ENCODE data around the gene KRTAP3-3.
"Not testable (repeated sequence)": the region's sequence is repeated elsewhere in the genome, so short reads cannot be mapped to it uniquely, and the experiment has no call there.

The KRTAP3-3 gene

DNA sequence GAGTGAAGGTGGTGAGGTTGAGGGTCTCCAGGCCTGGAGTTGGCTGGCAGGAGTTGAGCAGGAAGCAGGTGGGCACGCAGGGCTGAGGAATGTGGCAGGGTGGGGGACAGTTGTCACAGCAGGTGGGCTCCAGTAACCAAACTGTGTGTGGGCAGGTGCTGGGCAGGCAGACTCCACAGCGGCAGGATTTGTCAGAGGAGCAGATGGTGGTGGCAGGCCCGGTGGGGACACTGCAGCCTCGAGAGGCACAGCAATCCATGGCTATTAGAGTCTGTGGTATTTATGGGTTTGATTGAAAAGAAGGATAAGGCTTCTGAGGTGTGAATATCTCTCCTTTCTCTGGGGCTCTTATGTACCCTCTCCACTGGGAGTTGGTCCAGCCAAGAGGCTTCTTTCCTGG lies at the start of gene KRTAP3-3:
Gene KRTAP3-3 (minus strand): TSS at position 326 of the 400 bp plus-strand sequence. CDS start 67 bp downstream, at position 259.
- no peak for DNase-seq

GRCh38 chr17:41042953-41043352 lies 49.0 kb upstream of the KRTAP3-3 start:
- DNase-seq, result no peak

DNA sequence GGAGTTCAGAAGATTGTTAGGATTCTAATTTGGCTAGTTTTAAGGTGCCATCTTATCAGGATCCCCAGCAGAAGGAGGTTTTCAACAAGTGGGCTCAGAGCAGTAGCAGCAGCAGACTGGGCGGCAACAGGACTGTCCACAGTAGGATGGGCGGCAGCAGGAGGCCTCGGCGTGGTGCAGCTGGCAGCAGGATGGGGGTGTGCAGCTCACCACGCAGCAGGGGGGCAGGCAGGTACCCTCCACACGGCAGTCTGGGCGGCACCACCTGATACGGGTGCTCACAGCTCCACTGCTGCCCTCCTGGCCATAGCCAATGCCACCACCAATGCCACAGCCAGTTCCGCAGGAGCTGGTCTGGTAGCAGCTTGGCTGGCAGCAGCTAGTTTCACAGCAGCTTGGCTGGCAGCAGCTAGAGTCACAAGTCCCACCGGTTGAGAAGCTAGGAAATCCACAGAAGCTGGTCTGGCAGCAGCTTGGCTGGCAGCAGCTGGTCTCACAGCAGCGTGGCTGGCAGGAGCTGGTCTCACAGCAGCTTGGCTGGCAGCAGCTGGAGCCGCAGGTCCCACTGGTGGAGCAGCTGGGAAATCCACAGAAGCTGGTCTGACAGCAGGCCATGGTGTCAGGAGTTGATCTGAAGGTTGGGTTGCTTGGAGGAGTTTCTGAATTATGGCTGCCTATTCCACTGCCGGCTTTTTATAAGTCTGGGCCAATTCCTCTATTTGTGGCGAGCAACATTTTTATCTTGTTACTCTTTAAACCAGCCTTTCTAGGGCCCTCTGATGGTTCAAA lies 47.0 kb upstream of the KRTAP3-3 start, which contains the start of gene KRTAP1-1:
Gene KRTAP1-1 (minus strand): TSS at position 668 of the 789 bp plus-strand sequence. CDS start 53 bp downstream, at position 615.
- not testable (repeated sequence) for DNase-seq

DNA sequence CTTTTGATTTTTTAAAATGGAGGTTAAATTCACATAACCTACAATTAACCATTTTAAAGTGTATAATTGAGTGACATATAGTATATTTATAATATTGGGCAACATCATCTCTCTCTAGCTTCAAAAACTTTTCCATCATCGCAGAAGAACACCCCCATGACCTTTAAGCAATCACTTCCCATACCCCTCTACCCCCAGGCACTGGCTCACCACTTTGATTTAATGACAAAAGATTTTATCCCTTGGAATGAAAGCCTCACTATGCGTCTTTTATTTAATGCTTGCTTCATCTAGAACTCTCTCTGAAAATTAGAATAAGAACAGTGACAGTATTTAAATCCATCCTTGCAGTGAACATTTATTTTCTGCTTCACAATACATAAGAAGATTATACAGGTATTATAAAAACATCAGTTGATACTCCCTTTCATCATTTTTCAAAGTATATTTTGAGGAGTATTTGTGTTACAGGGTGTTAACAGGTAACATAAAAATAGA lies 43.9 kb upstream of the KRTAP3-3 start:
- no peak for DNase-seq

DNA sequence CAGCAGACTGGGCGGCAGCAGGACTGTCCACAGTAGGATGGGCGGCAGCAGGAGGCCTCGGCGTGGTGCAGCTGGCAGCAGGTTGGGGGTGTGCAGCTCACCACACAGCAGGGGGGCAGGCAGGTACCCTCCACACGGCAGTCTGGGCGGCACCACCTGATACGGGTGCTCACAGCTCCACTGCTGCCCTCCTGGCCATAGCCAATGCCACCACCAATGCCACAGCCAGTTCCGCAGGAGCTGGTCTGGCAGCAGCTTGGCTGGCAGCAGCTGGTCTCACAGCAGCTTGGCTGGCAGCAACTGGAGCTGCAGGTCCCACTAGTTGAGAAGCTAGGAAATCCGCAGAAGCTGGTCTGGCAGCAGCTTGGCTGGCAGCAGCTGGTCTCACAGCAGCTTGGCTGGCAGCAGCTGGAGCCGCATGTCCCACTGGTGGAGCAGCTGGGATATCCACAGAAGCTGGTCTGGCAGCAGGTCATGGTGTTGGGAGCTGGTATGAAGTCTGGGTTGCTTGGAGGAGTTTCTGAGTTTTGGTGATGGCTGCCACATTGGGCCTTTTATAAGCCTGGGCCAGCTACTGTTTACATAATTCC lies 40.5 kb upstream of the KRTAP3-3 start, which contains the start of gene KRTAP1-3:
Gene KRTAP1-3 (minus strand): TSS at position 529 of the 590 bp plus-strand sequence. CDS start 53 bp downstream, at position 476.
- not testable (repeated sequence) for DNase-seq

- DNase-seq, result no peak
Observed at GRCh38 chr17:41029633-41030245, 35.8 kb upstream of the KRTAP3-3 start, which contains the start of gene KRTAP1-4. Gene KRTAP1-4, minus strand, starts transcription at chr17:41030195. Its CDS starts 117 bp downstream, at chr17:41030078.

DNA sequence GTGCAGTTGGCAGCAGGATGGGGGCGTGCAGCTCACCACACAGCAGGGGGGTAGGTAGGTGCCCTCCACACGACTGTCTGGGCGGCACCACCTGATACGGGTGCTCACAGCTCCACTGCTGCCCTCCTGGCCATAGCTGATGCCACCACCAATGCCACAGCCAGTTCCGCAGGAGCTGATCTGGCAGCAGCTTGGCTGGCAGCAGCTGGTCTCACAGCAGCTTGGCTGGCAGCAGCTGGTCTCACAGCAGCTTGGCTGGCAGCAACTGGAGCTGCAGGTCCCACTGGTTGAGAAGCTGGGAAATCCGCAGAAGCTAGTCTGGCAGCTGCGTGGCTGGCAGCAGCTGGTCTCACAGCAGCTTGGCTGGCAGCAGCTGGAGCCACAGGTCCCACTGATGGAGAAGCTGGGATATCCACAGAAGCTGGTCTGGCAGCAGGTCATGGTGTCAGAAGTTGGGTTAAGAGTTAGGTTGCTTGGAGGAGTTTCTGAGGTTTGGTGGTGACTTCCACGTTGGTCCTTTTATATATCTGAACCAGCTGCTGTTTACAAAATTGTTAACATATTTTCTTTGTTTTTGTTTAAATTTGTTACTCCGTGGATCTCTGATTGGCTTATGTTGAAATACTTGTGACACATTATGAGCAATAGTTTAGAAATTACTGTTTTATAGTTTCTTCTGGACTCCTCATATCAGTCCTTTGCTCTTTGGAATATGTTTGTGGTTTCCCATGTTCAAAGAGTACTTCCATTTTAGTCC lies 32.9 kb upstream of the KRTAP3-3 start, which contains the start of gene KRTAP1-5:
Gene KRTAP1-5 (minus strand): TSS at position 494 of the 757 bp plus-strand sequence. CDS start 53 bp downstream, at position 441.
- no peak for DNase-seq

DNA sequence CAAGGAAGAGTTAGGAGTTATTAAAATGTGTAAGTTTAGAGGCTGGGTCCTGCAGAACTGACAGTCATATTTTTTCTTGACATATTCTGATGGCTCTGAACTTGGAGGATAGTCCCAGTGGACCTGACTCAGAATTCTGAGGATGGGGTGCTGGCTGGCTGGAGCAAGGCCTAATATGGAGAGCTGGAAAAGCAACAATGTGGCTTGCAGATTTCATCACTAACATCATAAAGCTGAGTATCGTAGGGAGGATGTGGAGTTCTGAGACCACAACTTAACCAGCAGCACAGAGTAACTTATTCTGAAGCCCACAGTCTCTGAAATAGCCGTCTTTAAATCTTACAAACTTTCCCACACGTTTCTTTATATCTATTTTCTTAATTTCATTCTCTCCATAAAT lies 30.7 kb upstream of the KRTAP3-3 start:
- no peak for DNase-seq

DNA sequence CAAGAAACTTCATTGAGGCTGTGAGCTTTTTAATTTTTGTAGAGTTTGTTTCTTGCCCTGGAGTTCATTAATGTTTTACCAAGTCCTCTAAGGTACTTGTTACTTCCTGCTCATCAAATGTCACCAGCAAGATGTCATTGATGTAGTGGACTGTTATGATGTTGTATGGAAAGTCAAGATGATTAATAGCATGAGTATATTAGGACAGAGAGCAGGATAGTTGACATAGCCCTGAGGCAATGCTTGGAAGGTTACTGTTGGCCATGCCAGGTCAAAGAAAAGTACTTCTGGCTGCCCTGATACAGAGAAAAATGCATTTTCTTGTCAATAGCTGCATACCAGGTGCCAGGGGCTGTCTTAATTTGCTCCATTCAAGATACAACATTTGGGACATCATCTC lies 26.4 kb upstream of the KRTAP3-3 start:
- DNase-seq, result no peak

DNA sequence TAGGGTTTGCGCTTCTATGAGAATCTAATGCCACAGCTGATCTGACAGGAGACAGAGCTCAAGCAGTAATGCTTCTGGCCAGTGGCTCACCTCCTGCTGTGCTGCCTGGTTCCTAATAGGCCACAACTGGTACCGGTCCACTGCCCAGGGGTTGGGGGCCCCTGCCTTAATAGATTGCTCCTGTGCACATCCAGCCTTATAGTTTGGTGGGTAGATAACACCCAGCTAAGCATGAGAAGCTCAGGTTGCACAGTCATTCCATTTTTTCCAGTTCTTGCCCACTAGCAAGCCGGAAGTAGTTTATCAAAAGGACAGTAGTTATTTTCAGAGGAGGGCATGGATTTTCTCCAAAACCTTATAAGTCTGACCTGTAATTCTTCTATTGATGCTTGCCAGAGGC lies 25.5 kb upstream of the KRTAP3-3 start:
- no peak for DNase-seq

GRCh38 chr17:41018541-41018940 lies 24.6 kb upstream of the KRTAP3-3 start:
- no peak for DNase-seq

DNA sequence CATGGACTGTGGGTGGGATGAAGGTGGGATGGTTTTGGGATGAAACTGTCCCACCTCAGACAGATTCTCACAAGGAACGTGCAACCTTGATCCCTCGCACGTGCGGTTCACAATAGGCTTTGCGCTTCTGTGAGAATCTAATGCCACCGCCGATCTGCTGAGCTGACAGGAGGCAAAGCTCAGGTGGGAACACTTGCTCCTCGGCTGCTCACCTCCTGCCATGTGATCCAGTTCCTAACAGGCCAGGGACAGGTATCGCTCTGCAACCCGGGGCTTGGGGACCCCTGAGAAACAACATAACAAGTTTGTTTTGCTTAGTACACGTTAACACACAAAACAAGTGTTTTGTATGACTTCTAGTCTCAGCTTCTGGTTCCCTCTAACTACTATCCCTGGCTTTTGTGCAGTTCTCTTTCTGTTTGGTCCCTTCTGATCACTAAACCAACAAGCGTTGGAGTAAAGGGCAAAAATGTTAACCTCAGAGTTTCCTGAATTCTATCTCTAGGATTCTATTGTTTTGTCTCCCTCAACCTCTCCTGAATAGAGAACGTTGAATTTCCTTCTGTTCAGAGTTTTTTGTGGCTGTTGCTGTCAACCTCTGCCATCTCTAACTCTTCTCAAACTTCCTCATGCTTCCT lies 22.7 kb upstream of the KRTAP3-3 start:
- no peak for DNase-seq

GRCh38 chr17:41015454-41015853 lies 21.5 kb upstream of the KRTAP3-3 start:
- DNase-seq, result no peak

- DNase-seq, result no peak
Observed at GRCh38 chr17:41013606-41014005, 19.6 kb upstream of the KRTAP3-3 start.

GRCh38 chr17:41013181-41013580 lies 19.2 kb upstream of the KRTAP3-3 start:
- no peak for DNase-seq

DNA sequence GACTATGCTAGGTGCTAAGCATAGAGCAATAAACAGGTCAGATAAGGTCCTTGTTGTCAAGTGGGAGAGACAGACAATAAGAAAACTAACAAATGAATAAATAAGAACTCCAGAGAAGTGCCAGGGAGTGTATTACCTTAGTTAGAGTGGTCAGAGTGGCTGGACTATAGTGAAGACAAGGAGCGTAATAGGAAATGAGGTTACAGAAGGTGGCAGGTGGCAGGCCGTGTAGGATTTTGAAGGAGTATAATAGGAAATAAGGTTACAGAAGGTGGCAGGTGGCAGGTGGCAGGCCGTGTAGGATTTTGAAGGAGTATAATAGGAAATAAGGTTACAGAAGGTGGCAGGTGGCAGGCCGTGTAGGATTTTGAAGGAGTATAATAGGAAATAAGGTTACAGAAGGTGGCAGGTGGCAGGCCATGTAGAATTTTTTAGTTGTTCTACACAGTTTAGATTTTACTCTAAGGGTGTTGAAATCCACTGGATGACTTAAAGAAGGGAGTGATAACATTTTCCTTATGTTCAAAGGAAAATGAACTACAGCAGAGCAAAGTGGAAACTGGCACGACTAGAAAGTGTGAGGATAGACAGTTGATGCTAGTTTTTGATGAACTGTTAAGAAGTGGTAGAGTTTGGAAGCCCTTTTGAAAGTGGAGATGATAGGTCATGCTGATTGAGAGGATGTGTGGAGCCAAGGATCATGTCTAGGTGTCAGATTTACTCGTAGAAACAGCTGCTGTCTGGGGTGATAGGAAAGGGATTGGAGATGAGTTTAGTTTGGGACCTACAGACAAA lies 18.6 kb upstream of the KRTAP3-3 start:
- no peak for DNase-seq

GRCh38 chr17:41010441-41010840 lies 16.5 kb upstream of the KRTAP3-3 start:
- no peak for DNase-seq

DNA sequence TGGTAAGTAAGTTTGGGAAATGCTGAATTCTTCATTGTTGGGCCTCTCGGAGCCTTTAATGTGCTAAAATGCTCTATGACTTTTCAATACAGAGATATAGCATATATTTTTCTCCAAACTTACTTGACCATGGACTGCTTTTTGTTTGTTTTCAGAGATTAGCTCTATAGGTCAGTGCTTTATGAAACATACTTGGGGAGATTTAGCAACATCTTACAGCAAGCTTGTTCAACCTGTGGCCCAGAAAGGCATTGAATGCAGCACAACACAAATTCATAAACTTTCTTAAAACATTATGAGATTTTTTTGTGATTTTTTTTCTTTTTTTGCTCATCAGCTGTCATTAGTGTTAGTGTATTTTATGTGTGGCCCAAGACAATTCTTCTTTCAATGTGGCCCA lies 16.0 kb upstream of the KRTAP3-3 start:
- DNase-seq, result no peak

DNA sequence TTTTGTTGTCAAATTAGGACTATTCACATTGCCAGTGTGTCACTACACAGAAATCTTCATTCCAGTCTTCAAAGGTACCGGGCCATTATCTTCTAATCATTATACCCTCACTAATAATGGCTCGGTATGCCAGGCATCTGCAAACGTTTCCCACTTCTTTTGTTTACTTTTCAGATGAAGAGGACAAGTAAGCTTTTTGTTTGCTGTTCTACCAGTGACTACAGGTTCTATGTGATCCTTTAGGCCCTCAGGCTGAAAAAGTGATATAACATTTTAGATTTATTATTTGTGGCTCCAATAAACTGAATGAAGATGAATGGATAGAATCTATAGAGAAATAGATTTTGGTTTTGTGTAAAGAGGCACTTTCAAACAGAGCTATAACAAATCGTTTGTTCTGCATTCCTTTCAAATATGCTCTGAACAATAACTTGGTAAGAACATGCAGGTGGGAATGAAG lies 15.4 kb upstream of the KRTAP3-3 start:
- DNase-seq, result no peak

DNA sequence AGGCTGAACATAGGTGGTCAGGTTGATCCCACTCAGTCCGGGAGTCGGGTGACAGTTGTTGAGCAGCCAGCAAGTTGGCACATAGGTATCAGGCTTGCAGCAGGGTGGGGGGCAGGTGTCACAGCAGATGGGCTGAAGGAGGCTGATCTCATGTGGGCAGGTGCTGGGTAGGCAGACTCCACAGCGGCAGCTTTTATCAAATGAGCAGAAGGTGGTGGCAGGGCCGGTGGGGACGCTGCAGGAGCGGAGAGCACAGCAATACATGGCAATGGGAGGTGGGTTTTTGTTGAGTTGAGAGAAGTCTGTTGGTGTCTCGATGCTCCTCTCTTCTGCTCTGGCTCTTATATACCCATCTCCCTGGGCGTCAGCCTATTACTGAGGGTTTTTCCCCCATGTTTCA lies 14.8 kb upstream of the KRTAP3-3 start, which contains the start of gene KRTAP3-1:
Gene KRTAP3-1 (minus strand): TSS at position 318 of the 400 bp plus-strand sequence. CDS start 54 bp downstream, at position 264.
- DNase-seq, result no peak

- DNase-seq, result no peak
Observed at GRCh38 chr17:41004397-41004796, 10.4 kb upstream of the KRTAP3-3 start.
